WTC11 (cell line): ENCODE results near the gene IL13RA2. TPM values are rescaled to one million over a fixed set of nuclear protein-coding genes. Genes with fewer than 3 reads are reported as not detected.

Experiments
- ATAC-seq: fragments of 200-7000 bp; cut with Tn5 transposase; 2 replicates; pipeline ENCODE4 v1.10.0; 2021; ENCODE audit warnings: mild to moderate bottlenecking, moderate library complexity
- CTCF ChIA-PET: fragments of 300-600 bp; sonication (Branson Sonifier 250); formaldehyde crosslinking; loops from one replicate; lab custom pipeline; 2021; ENCODE audit warnings: antibody characterized with exemption; lab: Charles Lee
- POLR2A ChIA-PET: fragments of 350-600 bp; sonication (Branson Sonifier 250); formaldehyde crosslinking; loops from one replicate; lab custom pipeline; 2021; ENCODE audit warnings: antibody characterized with exemption; lab: Charles Lee
- DNase-seq: peaks from one replicate; pipeline ENCODE4 v3.0.0; 2021; ENCODE audit warnings: low spot score
- H3K27ac Mint-ChIP-seq: 2 replicates; pipeline ENCODE4 v1.8.0; 2021; ENCODE audit warnings: mixed read lengths
- H3K27me3 Mint-ChIP-seq: 2 replicates; pipeline ENCODE4 v1.8.0; 2021; ENCODE audit warnings: low read depth, mild to moderate bottlenecking, moderate library complexity, mixed read lengths
- H3K36me3 Mint-ChIP-seq: 2 replicates; pipeline ENCODE4 v1.8.0; 2021; ENCODE audit warnings: mixed read lengths
- H3K4me1 Mint-ChIP-seq: 2 replicates; pipeline ENCODE4 v1.8.0; 2022; ENCODE audit warnings: mixed read lengths
- H3K4me3 Mint-ChIP-seq: 2 replicates; pipeline ENCODE4 v1.8.0; 2021; ENCODE audit warnings: mild to moderate bottlenecking, moderate library complexity, mixed read lengths
- H3K9me3 Mint-ChIP-seq: 2 replicates; pipeline ENCODE4 v1.8.0; 2021; ENCODE audit warnings: mixed read lengths
- AFF4 ChIP-seq: sonication (generic); formaldehyde crosslinking; IDR thresholded peaks from 2 replicates; pipeline ENCODE4 v1.8.1; 2023; ENCODE audit warnings: mild to moderate bottlenecking, missing genetic modification reagents, borderline replicate concordance
- CTCF ChIP-seq: fragments of 200-600 bp; IDR thresholded peaks from 2 replicates; pipeline ENCODE4 v1.8.0; 2022; ENCODE audit warnings: antibody characterized with exemption
- E2F1 ChIP-seq: sonication (generic); formaldehyde crosslinking; IDR thresholded peaks from 2 replicates; pipeline ENCODE4 v1.8.0; 2022; ENCODE audit warnings: mild to moderate bottlenecking, missing genetic modification reagents
- FOXK1 ChIP-seq: sonication (generic); formaldehyde crosslinking; IDR thresholded peaks from 2 replicates; pipeline ENCODE4 v1.8.0; 2022; ENCODE audit warnings: mild to moderate bottlenecking, moderate library complexity, missing genetic modification reagents
- FOXP4 ChIP-seq: sonication (generic); formaldehyde crosslinking; IDR thresholded peaks from 2 replicates; pipeline ENCODE4 v1.8.0; 2022; ENCODE audit warnings: mild to moderate bottlenecking, missing genetic modification reagents
- GTF2I ChIP-seq: fragments of 250-450 bp; sonication (Bioruptor Pico); conservative IDR thresholded peaks from 2 replicates; pipeline ENCODE4 v1.4.0; 2021; ENCODE audit warnings: mild to moderate bottlenecking
- HMGXB4 ChIP-seq: sonication (generic); formaldehyde crosslinking; IDR thresholded peaks from 2 replicates; pipeline ENCODE4 v1.8.1; 2023; ENCODE audit warnings: mild to moderate bottlenecking, moderate library complexity, missing genetic modification reagents
- JUN ChIP-seq: sonication (generic); formaldehyde crosslinking; IDR thresholded peaks from 2 replicates; pipeline ENCODE4 v1.8.0; 2023; ENCODE audit warnings: mild to moderate bottlenecking, missing genetic modification reagents
- KAT7 ChIP-seq: sonication (generic); formaldehyde crosslinking; IDR thresholded peaks from 2 replicates; pipeline ENCODE4 v1.8.1; 2023; ENCODE audit warnings: missing genetic modification reagents, mild to moderate bottlenecking, borderline replicate concordance
- NFE2L1 ChIP-seq: sonication (generic); formaldehyde crosslinking; IDR thresholded peaks from 2 replicates; pipeline ENCODE4 v1.8.1; 2023; ENCODE audit warnings: missing genetic modification reagents
- NR1H2 ChIP-seq: sonication (generic); formaldehyde crosslinking; IDR thresholded peaks from 2 replicates; pipeline ENCODE4 v1.9.0; 2021; ENCODE audit warnings: mild to moderate bottlenecking, moderate library complexity, missing genetic modification reagents
- PREB ChIP-seq: sonication (generic); formaldehyde crosslinking; IDR thresholded peaks from 2 replicates; pipeline ENCODE4 v1.8.1; 2022; ENCODE audit warnings: mild to moderate bottlenecking, missing genetic modification reagents, moderate library complexity, borderline replicate concordance
- TEAD4 ChIP-seq: sonication (generic); formaldehyde crosslinking; IDR thresholded peaks from 2 replicates; pipeline ENCODE4 v1.8.0; 2022; ENCODE audit warnings: mild to moderate bottlenecking, missing genetic modification reagents
- ZNF416 ChIP-seq: fragments of 250-450 bp; sonication (Bioruptor Pico); IDR thresholded peaks from 2 replicates; pipeline ENCODE4 v1.9.0; 2021; ENCODE audit warnings: mild to moderate bottlenecking, inconsistent platforms
- ZNF532 ChIP-seq: fragments of 250-450 bp; sonication (Bioruptor Pico); IDR thresholded peaks from 2 replicates; pipeline ENCODE4 v1.9.0; 2021; ENCODE audit warnings: mild to moderate bottlenecking, borderline replicate concordance
- total RNA-seq: library from RNA; stranded (reverse); gene quantifications from 3 replicates; pipeline ENCODE4 v1.2.3, GENCODE V29; 2021

IL13RA2 gene
- total RNA-seq, 1 experiment from 2014 or later, result not detected

GRCh38 chrX:115013705-115014104 lies 3.7 kb downstream of the IL13RA2 start (continued):
- TF ChIP-seq ZNF532 (CRISPR knock-in tag), result no peak
- TF ChIP-seq TEAD4, result no peak

- DNase-seq, result no peak
- CTCF ChIA-PET, result no interaction called here
- ATAC-seq, result no peak
- Mint-ChIP-seq H3K4me1 (no peaks in the 10 kb centered on the region), H3K9me3 (0 out of 2 replicates have a peak, but pooled peaks cover 3% of the 10 kb centered on the region), H3K36me3 (no peaks in the 10 kb centered on the region), H3K27ac (no peak overlapping the region), H3K27me3 (peaks cover 41% of the 10 kb centered on the region), H3K4me3 (no peak overlapping the region)
- POLR2A ChIA-PET, result no interaction called here
- TF ChIP-seq E2F1 (CRISPR knock-in tag) (no peak), ZNF532 (CRISPR knock-in tag) (no peak), FOXK1 (CRISPR knock-in tag) (no peak), ZNF416 (CRISPR knock-in tag) (no peak), NFE2L1 (CRISPR knock-in tag) (no peak), PREB (CRISPR knock-in tag) (no peak), CTCF (no peak), HMGXB4 (no peak), KAT7 (no peak), FOXP4 (CRISPR knock-in tag) (no peak), JUN (CRISPR knock-in tag) (no peak), AFF4 (CRISPR knock-in tag) (no peak), GTF2I (CRISPR knock-in tag) (no peak), NR1H2 (CRISPR knock-in tag) (no peak)
Measured at GRCh38 chrX:115011428-115011827, 6.0 kb downstream of the IL13RA2 start.
